Panc1 (cell line): ENCODE measurements around the gene GPR34. TPM values are rescaled to one million over a fixed set of nuclear protein-coding genes. Genes with fewer than 3 reads are reported as not detected.
"Not testable (repeated sequence)": the region's sequence is repeated elsewhere in the genome, so short reads cannot be mapped to it uniquely, and the experiment has no call there.

Experiments
- ATAC-seq: fragments of 200-7000 bp; cut with Tn5 transposase; 2 replicates; pipeline ENCODE4 v1.9.1; 2020; ENCODE audit warnings: mild to moderate bottlenecking, moderate library complexity
- Bru-seq: library from RNA; stranded (reverse); fragments of 400-500 nt; gene quantifications from one replicate; lab custom pipeline; 2021; lab: Mats Ljungman, UMichigan
- BruChase-seq, 2 experiments: library from RNA; stranded (reverse); fragments of 400-500 nt; gene quantifications; one replicate each; lab custom pipeline; 2021; lab: Mats Ljungman, UMichigan
- BruUV-seq: library from RNA; stranded (reverse); fragments of 400-500 nt; replicated peaks from 2 replicates; lab custom pipeline; 2021; lab: Mats Ljungman, UMichigan
- CTCF ChIA-PET: fragments of 300-600 bp; sonication (Branson Sonifier 250); formaldehyde crosslinking; loops from one replicate; lab custom pipeline; 2022; ENCODE audit warnings: antibody characterized with exemption; lab: Charles Lee
- POLR2A ChIA-PET: fragments of 300-600 bp; sonication (Branson Sonifier 250); formaldehyde crosslinking; loops from one replicate; lab custom pipeline; 2022; ENCODE audit warnings: antibody characterized with exemption; lab: Charles Lee
- DNase-seq: peaks from one replicate; pipeline ENCODE4 v3.0.0-alpha.2; 2010; ENCODE audit warnings: low read depth, low spot score
- H3K27ac ChIP-seq: 2 replicates; pipeline ENCODE4 v1.5.1; 2011; ENCODE audit warnings: mild to moderate bottlenecking, low read length, inconsistent platforms
- H3K27me3 ChIP-seq: fragments of 200-500 bp; sonication (Bioruptor generic); 2 replicates; pipeline ENCODE4 v1.6.0; 2014; ENCODE audit warnings: low read length, inconsistent platforms; ENCODE audit not compliant: control insufficient read depth, insufficient read depth
- H3K36me3 ChIP-seq: fragments of 200-500 bp; sonication (Bioruptor generic); 2 replicates; pipeline ENCODE4 v1.5.1; 2014; ENCODE audit warnings: inconsistent platforms, mild to moderate bottlenecking, low read length, moderate library complexity; ENCODE audit not compliant: control insufficient read depth, insufficient read depth
- H3K4me1 ChIP-seq: 2 replicates; pipeline ENCODE4 v1.5.1; 2011; ENCODE audit warnings: inconsistent platforms, mild to moderate bottlenecking, low read length, moderate library complexity; ENCODE audit not compliant: control insufficient read depth, insufficient read depth
- H3K4me3 ChIP-seq, 2 experiments: 2 replicates each; pipeline ENCODE4 v1.5.1; 2011 to 2012; ENCODE audit warnings: low read depth in 2 of 2, low read length in 2 of 2, mild to moderate bottlenecking in 2 of 2, inconsistent platforms in 1 of 2, moderate library complexity in 1 of 2
- H3K9me3 ChIP-seq: fragments of 200-500 bp; sonication (Bioruptor generic); 2 replicates; pipeline ENCODE4 v1.5.1; 2014; ENCODE audit warnings: low read depth, mild to moderate bottlenecking, inconsistent platforms, low read length, moderate library complexity; ENCODE audit not compliant: control insufficient read depth, insufficient read depth
- CTCF ChIP-seq: fragments of 450-650 bp; IDR thresholded peaks from 2 replicates; pipeline ENCODE4 v1.5.1; 2017; ENCODE audit warnings: mild to moderate bottlenecking
- POLR2AphosphoS5 ChIP-seq: IDR thresholded peaks from 2 replicates; pipeline ENCODE4 v1.6.1; 2012; ENCODE audit warnings: mild to moderate bottlenecking, low read depth, low read length, moderate library complexity
- SIN3A ChIP-seq: IDR thresholded peaks from 2 replicates; pipeline ENCODE4 v1.6.1; 2012; ENCODE audit warnings: low read depth, mild to moderate bottlenecking, low read length, moderate library complexity, borderline replicate concordance; ENCODE audit not compliant: insufficient read depth
- TCF7L2 ChIP-seq: IDR thresholded peaks from 2 replicates; pipeline ENCODE4 v1.6.1; 2011; ENCODE audit warnings: mild to moderate bottlenecking, low read depth, low read length, inconsistent platforms
- in situ Hi-C: cut with HindIII; loops from 2 replicates; pipeline ENCODE4 v1.10.0; 2016; ENCODE audit warnings: low sequenced_read_pairs, low pct_unique_long_range_greater_than_20kb
- intact Hi-C: fragments of 100-400 bp; cut with micrococcal nuclease; formaldehyde crosslinking; loops from one replicate; pipeline ENCODE4 v1.10.0; 2022; ENCODE audit not compliant: unreplicated experiment
- long read RNA-seq: library from polyadenylated mRNA; unstranded; transcript quantifications from one replicate; pipeline ENCODE4 v2.0.0, GENCODE V29; 2021; ENCODE audit not compliant: unreplicated experiment
- polyA plus RNA-seq: library from polyadenylated mRNA; unstranded; fragments of >200 nt; gene quantifications from one replicate; pipeline ENCODE4 v1.2.1, GENCODE V29; 2012; ENCODE audit warnings: missing spikeins; ENCODE audit not compliant: insufficient read length
- total RNA-seq: library from RNA; stranded (reverse); gene quantifications from one replicate; pipeline ENCODE4 v1.2.1, GENCODE V29; 2021; ENCODE audit not compliant: unreplicated experiment
- TF ChIP-seq, protein P1 (sequence below), 2 experiments: IDR thresholded peaks; 2 replicates each; pipeline ENCODE4 v1.6.1; 2011 to 2012; ENCODE audit warnings: low read depth in 2 of 2, control low read depth in 1 of 2, low read length in 1 of 2, mild to moderate bottlenecking in 1 of 2, moderate library complexity in 1 of 2; ENCODE audit not compliant: insufficient read depth in 1 of 2

Gene GPR34
- not detected for total RNA-seq
- not detected for polyA plus RNA-seq
- Bru-seq, nascent RNA = not detected
- BruChase-seq, experiment 1, labeled RNA remaining after a 2-hour chase = not detected
- BruChase-seq, experiment 2, labeled RNA remaining after a 6-hour chase = not detected
- long read RNA-seq = 0 reads

DNA sequence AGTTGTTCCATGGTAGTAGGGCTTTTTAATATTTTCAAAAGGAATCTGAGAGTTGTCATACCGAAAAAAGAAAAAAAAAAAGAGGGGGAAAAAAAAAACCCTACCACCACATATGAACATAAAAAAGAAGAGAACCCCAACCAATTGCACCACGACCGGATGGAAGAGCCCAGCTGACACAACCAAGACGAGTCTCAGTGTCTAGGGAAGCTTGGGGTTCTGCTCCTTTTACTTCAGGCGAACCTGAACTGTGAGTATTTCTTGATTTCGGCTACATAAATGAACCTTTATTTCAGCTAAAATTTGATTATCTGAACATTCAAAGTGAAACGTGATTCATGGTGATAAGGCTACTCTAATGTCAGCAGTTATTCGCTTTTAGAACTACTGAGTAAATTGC, at the start of gene GPR34:
Gene GPR34 (plus strand): TSS at position 139 of the 400 bp plus-strand sequence. CDS start 6,661 bp downstream, outside the sequence.
- no peaks in the 10 kb centered on the region for H3K27me3 ChIP-seq
- in situ Hi-C loops (no loop called here), intact Hi-C loops (no loop called here)
- DNase-seq (no peak), ATAC-seq (no peak)
- TF ChIP-seq TCF7L2 (no peak), CTCF (no peak), SIN3A (no peak), POLR2AphosphoS5 (no peak)
- TF ChIP-seq, protein P1, sequence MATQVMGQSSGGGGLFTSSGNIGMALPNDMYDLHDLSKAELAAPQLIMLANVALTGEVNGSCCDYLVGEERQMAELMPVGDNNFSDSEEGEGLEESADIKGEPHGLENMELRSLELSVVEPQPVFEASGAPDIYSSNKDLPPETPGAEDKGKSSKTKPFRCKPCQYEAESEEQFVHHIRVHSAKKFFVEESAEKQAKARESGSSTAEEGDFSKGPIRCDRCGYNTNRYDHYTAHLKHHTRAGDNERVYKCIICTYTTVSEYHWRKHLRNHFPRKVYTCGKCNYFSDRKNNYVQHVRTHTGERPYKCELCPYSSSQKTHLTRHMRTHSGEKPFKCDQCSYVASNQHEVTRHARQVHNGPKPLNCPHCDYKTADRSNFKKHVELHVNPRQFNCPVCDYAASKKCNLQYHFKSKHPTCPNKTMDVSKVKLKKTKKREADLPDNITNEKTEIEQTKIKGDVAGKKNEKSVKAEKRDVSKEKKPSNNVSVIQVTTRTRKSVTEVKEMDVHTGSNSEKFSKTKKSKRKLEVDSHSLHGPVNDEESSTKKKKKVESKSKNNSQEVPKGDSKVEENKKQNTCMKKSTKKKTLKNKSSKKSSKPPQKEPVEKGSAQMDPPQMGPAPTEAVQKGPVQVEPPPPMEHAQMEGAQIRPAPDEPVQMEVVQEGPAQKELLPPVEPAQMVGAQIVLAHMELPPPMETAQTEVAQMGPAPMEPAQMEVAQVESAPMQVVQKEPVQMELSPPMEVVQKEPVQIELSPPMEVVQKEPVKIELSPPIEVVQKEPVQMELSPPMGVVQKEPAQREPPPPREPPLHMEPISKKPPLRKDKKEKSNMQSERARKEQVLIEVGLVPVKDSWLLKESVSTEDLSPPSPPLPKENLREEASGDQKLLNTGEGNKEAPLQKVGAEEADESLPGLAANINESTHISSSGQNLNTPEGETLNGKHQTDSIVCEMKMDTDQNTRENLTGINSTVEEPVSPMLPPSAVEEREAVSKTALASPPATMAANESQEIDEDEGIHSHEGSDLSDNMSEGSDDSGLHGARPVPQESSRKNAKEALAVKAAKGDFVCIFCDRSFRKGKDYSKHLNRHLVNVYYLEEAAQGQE (IDR thresholded peaks at IDR 0.05; ENCODE audit: insufficient read depth in 1 of 2, low read depth in 2 of 2, low read length in 1 of 2) = no peak
- ChIA-PET POLR2A (no interaction called here), CTCF (no interaction called here)
- no TSS peak for BruUV-seq
- no peaks in the 10 kb centered on the region for H3K36me3 ChIP-seq
- no peaks in the 10 kb centered on the region for H3K4me1 ChIP-seq
- no peak within 1 kb of the TSS for H3K4me3 ChIP-seq
- no peaks in the 10 kb centered on the region for H3K9me3 ChIP-seq
- no peak within 1 kb of the TSS for H3K27ac ChIP-seq

- in situ Hi-C loops, H3K9me3 ChIP-seq, CTCF ChIA-PET, H3K36me3 ChIP-seq, POLR2A ChIA-PET, H3K4me1 ChIP-seq, intact Hi-C loops, DNase-seq, H3K4me3 ChIP-seq, H3K27ac ChIP-seq, H3K27me3 ChIP-seq, ATAC-seq, BruUV-seq: not testable (repeated sequence)
These were observed 42.6 kb upstream of the GPR34 start for GRCh38 chrX:41646201-41646600.

GRCh38 chrX:41653125-41653524, 35.6 kb upstream of the GPR34 start:
- in situ Hi-C loops = no loop called here
- CTCF ChIA-PET = no interaction called here
- TF ChIP-seq, protein P1 (IDR thresholded peaks at IDR 0.05; ENCODE audit: insufficient read depth in 1 of 2, low read depth in 2 of 2, low read length in 1 of 2) = no peak
- TF ChIP-seq SIN3A (no peak), CTCF (no peak), TCF7L2 (no peak), POLR2AphosphoS5 (no peak)
- ATAC-seq (no peak), DNase-seq (no peak)
- Histone ChIP-seq H3K4me1 (no peaks in the 10 kb centered on the region), H3K4me3 (no peak overlapping the region), H3K36me3 (no peaks in the 10 kb centered on the region), H3K27me3 (no peaks in the 10 kb centered on the region), H3K27ac (no peak overlapping the region), H3K9me3 (no peaks in the 10 kb centered on the region)
- BruUV-seq = no TSS peak
- POLR2A ChIA-PET = no interaction called here
- intact Hi-C loops = no loop called here
